ENCODE results near the gene FGF16.
"Not testable (repeated sequence)": the region's sequence is repeated elsewhere in the genome, so short reads cannot be mapped to it uniquely, and the experiment has no call there.

The FGF16 gene

GRCh38 chrX:77446908-77447652 is at the start of gene FGF16:
Gene FGF16, plus strand, starts transcription at chrX:77447389. Its CDS starts 286 bp downstream, at chrX:77447675.
- no peak for DNase-seq (ENCODE audit: low read depth)

GRCh38 chrX:77398330-77398954 is 48.7 kb upstream of the FGF16 start:
- DNase-seq (ENCODE audit: low read depth) = no peak

GRCh38 chrX:77404419-77404818 is 42.8 kb upstream of the FGF16 start:
- no peak for DNase-seq (ENCODE audit: low read depth)

- DNase-seq (ENCODE audit: low read depth) = not testable (repeated sequence)
Observed at GRCh38 chrX:77407821-77408220, 39.4 kb upstream of the FGF16 start.

GRCh38 chrX:77412631-77413030 is 34.6 kb upstream of the FGF16 start:
- DNase-seq (ENCODE audit: low read depth) = no peak

GRCh38 chrX:77415161-77415560 is 32.0 kb upstream of the FGF16 start:
- no peak for DNase-seq (ENCODE audit: low read depth)

- DNase-seq (ENCODE audit: low read depth) = no peak
Observed at GRCh38 chrX:77415882-77416281, 31.3 kb upstream of the FGF16 start.

- no peak for DNase-seq (ENCODE audit: low read depth)
Observed at GRCh38 chrX:77422891-77423648, 24.1 kb upstream of the FGF16 start.

- no peak for DNase-seq (ENCODE audit: low read depth)
Observed at GRCh38 chrX:77426811-77427210, 20.4 kb upstream of the FGF16 start.

- DNase-seq (ENCODE audit: low read depth) = no peak
Observed at GRCh38 chrX:77427611-77428010, 19.6 kb upstream of the FGF16 start.

- DNase-seq (ENCODE audit: low read depth) = no peak
Observed at GRCh38 chrX:77428551-77428950, 18.6 kb upstream of the FGF16 start.

GRCh38 chrX:77431227-77431626 is 16.0 kb upstream of the FGF16 start:
- DNase-seq (ENCODE audit: low read depth) = no peak

GRCh38 chrX:77433001-77433400 is 14.2 kb upstream of the FGF16 start:
- DNase-seq (ENCODE audit: low read depth) = no peak

- DNase-seq (ENCODE audit: low read depth) = no peak
Observed at GRCh38 chrX:77434962-77435361, 12.2 kb upstream of the FGF16 start.

- DNase-seq (ENCODE audit: low read depth) = no peak
Observed at GRCh38 chrX:77436271-77436670, 10.9 kb upstream of the FGF16 start.

GRCh38 chrX:77436682-77437081 is 10.5 kb upstream of the FGF16 start:
- DNase-seq (ENCODE audit: low read depth) = no peak

- DNase-seq (ENCODE audit: low read depth) = no peak
Observed at GRCh38 chrX:77440330-77440729, 6.9 kb upstream of the FGF16 start.

GRCh38 chrX:77441033-77441432 is 6.2 kb upstream of the FGF16 start:
- no peak for DNase-seq (ENCODE audit: low read depth)

GRCh38 chrX:77441479-77441878 is 5.7 kb upstream of the FGF16 start:
- DNase-seq (ENCODE audit: low read depth) = no peak

- DNase-seq (ENCODE audit: low read depth) = no peak
Observed at GRCh38 chrX:77442728-77443127, 4.5 kb upstream of the FGF16 start.

GRCh38 chrX:77444075-77444474 is 3.1 kb upstream of the FGF16 start:
- no peak for DNase-seq (ENCODE audit: low read depth)

GRCh38 chrX:77444545-77444944 is 2.6 kb upstream of the FGF16 start:
- DNase-seq (ENCODE audit: low read depth) = no peak

- no peak for DNase-seq (ENCODE audit: low read depth)
Observed at GRCh38 chrX:77446029-77446585, 1.1 kb upstream of the FGF16 start.

Measured in stimulated activated CD4-positive, alpha-beta T cell treated with anti-CD3 and anti-CD28 coated beads, Interleukin-2, amount 100 ng/mL, for 4 hours (primary cell).